ENCODE measurements around the gene SYT8.

The SYT8 gene

DNA sequence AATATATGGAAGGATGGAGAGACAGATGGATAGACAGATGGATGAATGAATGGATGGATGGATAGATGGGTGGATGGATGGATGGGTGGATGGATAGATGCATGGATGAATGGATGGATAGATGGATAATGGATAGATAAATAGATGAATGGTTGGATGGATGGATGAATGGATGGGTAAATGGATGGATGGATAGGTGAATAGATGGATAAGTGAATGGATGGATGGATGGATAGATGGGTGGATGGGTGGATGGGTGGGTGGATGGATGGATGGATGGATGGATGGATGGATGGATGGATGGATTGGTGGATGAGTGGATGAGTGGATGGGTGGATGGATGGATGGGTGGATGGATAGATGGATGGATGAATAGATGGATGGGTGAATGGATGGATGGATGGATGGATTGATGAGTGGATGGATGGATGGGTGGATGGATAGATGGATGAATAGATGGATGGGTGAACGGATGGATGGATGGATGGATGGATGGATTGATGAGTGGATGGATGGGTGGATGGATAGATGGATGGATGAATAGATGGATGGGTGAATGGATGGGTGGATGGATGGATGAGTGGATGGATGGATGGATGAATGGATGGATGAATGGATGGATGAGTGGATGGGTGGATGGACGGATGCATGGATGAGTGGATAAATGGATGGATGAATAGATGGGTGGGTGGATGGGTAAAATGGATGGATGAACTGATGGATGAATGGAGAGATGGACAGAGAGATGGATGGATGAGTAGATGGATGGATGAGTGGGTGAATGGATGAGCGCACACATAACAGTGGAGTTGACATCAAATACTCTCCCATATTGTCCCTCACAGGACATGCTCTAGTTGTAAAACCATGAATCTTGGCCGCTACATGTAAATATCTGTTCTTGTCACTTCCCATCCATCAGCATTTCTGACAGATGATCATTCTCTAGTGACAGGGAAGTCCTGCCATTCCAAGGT is 26.9 kb downstream of the SYT8 start:
- Histone ChIP-seq H3K4me1 (ENCODE audit: insufficient read depth, low read length) (peaks cover 12% of the 10 kb centered on the region; the same call in 1 of the 2 replicates), H3K9me3 (ENCODE audit: control insufficient read depth, insufficient read depth, low read length) (no peaks in the 10 kb centered on the region), H3K9ac (ENCODE audit: low read depth, low read length) (no peak overlapping the region), H3K36me3 (ENCODE audit: insufficient read depth, low read length) (no peaks in the 10 kb centered on the region)

DNA sequence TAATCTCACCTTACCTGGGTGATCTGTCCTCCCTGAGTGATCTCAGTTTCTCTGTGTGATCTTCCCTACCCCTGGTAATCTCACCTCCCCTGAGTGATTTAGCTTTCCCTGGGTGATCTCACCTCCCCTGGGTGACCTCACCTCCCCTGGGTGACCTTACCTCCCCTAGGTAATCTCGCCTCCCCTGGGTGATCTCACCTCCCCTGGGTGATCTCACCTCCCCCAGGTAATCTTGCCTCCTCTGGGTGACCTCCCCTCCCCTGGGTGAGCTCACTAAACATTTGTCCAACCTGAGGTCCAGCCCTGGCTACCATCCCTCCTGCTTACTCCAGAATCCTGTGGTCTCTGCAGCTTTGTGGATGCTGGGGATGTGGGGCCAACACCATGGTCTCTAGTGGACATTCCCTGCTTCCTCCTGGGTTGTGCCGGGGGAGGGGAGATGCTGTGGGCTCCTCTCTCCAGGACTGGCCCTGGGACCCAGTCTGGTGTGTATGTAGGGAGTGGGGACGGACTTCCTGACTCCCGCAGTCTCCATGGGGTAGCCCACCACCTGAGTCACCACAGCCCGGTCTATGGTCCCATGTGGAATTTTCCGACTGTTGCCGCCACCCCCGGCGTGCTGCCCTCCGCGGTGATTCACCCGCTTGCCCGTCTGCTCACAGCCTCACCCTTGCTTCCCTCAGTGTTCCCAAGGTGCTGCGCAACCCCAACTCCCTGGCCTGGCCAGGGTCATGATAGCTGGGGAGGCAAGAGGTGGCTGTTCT is 28.0 kb downstream of the SYT8 start:
- Histone ChIP-seq H3K4me1 (ENCODE audit: insufficient read depth, low read length) (peaks cover 12% of the 10 kb centered on the region; the same call in 1 of the 2 replicates), H3K9me3 (ENCODE audit: control insufficient read depth, insufficient read depth, low read length) (no peaks in the 10 kb centered on the region), H3K36me3 (ENCODE audit: insufficient read depth, low read length) (no peaks in the 10 kb centered on the region), H3K9ac (ENCODE audit: low read depth, low read length) (no peak overlapping the region)

DNA sequence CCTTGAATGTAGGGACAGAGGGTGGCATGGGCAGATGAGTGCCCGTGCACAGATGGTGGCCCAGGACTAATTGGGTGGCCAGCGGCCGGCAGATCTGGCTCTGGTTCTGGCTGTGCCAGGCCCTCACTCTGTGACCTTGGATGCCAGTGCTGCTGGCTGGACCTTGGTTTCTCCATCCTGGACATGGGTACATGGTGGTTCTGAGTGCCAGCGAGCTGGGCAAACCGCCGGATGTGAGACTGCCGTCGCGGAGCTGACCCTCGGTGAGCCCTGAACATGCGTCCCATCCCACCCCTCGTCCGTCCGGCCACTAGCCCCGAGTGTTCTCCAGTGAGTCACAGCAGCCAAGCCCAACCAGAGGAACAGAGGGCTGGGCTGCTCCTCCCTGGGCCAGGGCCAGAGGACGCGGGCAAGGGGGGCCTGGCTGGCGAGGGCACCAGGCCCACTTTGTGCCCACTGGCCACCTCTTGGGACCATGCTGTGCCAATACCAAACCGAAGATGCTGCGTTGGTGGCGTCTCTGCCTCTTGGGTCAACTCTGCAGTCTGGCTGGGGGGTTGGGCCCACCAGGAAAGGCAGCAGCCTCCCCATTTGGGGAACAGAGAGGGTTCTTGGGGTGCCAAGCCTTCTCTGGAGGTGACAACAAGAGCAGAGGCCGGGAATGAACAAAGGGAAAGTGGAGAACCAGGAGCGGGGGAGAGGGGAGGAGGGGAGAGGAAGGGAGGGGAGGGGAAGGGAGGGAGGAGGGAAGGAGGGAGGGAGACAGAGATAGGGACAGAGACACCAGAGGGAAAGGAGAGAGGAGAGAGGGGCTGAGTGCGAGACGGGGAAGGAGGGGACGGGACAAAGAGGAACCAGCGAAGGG is 28.8 kb downstream of the SYT8 start:
- no peaks in the 10 kb centered on the region for H3K36me3 ChIP-seq (ENCODE audit: insufficient read depth, low read length)
- H3K9ac ChIP-seq (ENCODE audit: low read depth, low read length): no peak overlapping the region
- no peaks in the 10 kb centered on the region for H3K9me3 ChIP-seq (ENCODE audit: control insufficient read depth, insufficient read depth, low read length)
- peaks cover 12% of the 10 kb centered on the region; the same call in 1 of the 2 replicates for H3K4me1 ChIP-seq (ENCODE audit: insufficient read depth, low read length)

DNA sequence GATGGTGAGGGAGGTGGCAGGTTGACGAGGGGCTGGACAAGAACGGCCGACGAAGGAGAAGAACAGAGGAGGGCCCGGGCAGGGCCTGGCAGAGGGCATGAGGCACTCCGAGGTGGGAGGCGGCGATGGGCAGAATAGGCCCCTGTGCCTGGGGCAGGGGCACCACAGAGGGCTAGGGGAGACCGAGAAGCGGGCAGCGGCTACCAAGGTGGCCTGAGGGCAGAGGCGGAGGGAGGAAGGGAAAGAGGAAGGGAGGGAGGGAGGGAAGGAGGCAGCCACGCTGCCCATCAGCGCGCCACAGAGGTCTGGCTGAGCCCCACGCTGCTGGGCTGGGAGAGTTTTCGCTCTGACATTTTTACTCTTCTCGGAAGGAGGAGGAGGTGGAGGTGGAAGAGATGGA is 29.4 kb downstream of the SYT8 start:
- H3K4me1 ChIP-seq (ENCODE audit: insufficient read depth, low read length): peaks cover 12% of the 10 kb centered on the region; the same call in 1 of the 2 replicates
- H3K36me3 ChIP-seq (ENCODE audit: insufficient read depth, low read length): no peaks in the 10 kb centered on the region
- no peaks in the 10 kb centered on the region for H3K9me3 ChIP-seq (ENCODE audit: control insufficient read depth, insufficient read depth, low read length)
- H3K9ac ChIP-seq (ENCODE audit: low read depth, low read length): no peak overlapping the region

DNA sequence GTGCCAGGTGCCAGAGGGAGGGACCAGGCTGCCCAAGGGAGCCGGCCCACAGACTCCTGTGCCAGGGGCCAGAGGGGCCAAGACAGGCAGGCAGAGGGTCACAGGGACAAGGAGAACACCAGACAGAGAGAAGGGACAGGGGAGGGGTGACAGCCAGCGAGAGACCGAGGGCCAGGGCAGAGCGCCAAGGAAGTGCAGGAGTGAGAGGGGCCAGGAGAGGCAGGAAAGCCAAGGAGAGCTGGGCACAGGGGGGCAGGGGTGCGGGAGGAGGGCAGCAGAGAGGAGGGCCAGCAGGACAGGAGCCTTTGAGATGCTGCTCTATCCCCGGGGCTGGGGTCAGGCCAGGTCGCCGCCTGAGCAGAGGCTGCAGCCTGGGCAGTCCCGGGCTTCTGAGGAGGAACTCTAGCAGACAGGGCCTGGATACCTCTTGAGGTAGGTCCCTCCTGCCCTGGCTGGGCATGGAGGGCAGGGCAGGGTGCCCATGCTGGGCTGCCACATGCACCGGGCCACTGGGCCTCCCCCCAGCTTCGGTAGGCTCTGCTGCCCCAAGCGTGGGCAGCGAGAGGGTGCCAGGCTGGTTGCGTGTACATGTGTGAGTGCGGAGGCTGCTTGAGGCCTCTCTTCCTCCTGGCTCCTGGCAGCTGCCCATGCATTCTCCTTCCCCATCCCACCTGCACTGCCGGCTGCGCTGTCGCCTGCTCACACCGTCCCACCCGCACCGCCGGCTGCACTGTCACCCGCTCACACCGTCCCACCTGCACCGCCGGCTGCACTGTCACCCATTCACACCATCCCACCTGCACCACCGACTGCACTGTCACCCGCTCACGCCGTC is 30.3 kb downstream of the SYT8 start:
- Histone ChIP-seq H3K36me3 (ENCODE audit: insufficient read depth, low read length) (no peaks in the 10 kb centered on the region), H3K9ac (ENCODE audit: low read depth, low read length) (no peak overlapping the region), H3K9me3 (ENCODE audit: control insufficient read depth, insufficient read depth, low read length) (no peaks in the 10 kb centered on the region), H3K4me1 (ENCODE audit: insufficient read depth, low read length) (peaks cover 12% of the 10 kb centered on the region; the same call in 1 of the 2 replicates)

DNA sequence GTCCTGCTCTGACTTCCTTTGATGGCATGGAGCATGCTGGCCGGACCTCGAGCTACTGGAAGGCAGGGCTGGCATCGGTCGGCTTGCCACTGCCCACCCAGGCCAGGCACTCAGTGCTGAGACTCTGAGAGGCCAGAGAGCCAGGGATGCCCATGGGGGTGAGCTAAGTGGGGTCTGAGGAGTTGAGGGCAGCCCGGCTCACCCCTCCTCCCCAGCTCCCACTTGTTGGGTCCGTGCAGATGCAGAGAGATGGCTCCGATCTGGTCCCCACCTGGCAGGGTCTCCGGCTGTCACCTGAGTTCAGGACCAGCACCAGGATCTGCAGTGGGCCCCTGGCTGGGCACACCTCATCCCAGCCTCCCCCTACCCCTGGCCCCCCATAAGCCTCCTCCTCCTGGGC is 31.4 kb downstream of the SYT8 start:
- peaks cover 12% of the 10 kb centered on the region; the same call in 1 of the 2 replicates for H3K4me1 ChIP-seq (ENCODE audit: insufficient read depth, low read length)
- no peak overlapping the region for H3K9ac ChIP-seq (ENCODE audit: low read depth, low read length)
- no peaks in the 10 kb centered on the region for H3K36me3 ChIP-seq (ENCODE audit: insufficient read depth, low read length)
- no peaks in the 10 kb centered on the region for H3K9me3 ChIP-seq (ENCODE audit: control insufficient read depth, insufficient read depth, low read length)

DNA sequence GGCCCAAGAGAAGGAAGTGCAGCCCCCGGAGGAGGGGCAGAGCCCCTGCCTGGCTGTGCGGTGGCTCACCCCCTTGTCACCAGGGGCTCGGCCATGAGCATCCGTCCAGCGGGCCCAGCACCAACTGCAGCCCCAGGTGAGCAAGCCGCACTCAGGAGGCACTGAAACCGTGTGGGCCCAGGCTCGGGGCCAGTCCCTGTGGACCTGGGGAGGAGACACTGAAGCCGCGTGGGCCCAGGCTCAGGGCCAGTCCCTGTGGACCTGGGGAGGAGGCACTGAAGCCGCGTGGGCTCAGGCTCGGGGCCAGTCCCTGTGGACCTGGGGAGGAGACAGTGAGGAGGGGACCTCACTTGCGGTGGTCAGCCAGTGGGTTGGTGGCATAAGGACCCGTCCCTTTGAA is 32.0 kb downstream of the SYT8 start:
- H3K4me1 ChIP-seq (ENCODE audit: insufficient read depth, low read length): peaks cover 12% of the 10 kb centered on the region; the same call in 1 of the 2 replicates
- no peaks in the 10 kb centered on the region for H3K9me3 ChIP-seq (ENCODE audit: control insufficient read depth, insufficient read depth, low read length)
- no peaks in the 10 kb centered on the region for H3K36me3 ChIP-seq (ENCODE audit: insufficient read depth, low read length)
- no peak overlapping the region for H3K9ac ChIP-seq (ENCODE audit: low read depth, low read length)

DNA sequence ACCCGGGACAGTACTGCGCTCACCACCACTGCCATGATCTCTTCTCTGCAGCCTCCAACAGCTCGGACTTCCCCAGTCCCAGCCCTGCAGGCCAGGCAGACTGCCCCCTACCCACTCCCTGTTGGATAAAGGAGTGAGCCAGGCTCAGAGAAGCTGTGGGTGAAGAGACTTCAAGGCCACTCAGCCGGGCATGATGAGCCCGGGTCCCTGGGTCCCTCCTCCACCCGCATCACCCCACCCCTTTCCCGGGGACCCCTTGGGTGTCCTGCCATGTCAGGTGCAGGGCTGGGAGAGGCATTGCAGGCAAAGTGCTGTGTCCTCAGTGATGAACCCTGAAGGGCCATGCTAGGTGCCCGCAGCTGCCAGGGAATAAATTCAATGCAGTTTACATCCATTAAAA is 32.6 kb downstream of the SYT8 start:
- no peak overlapping the region for H3K9ac ChIP-seq (ENCODE audit: low read depth, low read length)
- H3K4me1 ChIP-seq (ENCODE audit: insufficient read depth, low read length): peaks cover 12% of the 10 kb centered on the region; the same call in 1 of the 2 replicates
- no peaks in the 10 kb centered on the region for H3K9me3 ChIP-seq (ENCODE audit: control insufficient read depth, insufficient read depth, low read length)
- no peaks in the 10 kb centered on the region for H3K36me3 ChIP-seq (ENCODE audit: insufficient read depth, low read length)

DNA sequence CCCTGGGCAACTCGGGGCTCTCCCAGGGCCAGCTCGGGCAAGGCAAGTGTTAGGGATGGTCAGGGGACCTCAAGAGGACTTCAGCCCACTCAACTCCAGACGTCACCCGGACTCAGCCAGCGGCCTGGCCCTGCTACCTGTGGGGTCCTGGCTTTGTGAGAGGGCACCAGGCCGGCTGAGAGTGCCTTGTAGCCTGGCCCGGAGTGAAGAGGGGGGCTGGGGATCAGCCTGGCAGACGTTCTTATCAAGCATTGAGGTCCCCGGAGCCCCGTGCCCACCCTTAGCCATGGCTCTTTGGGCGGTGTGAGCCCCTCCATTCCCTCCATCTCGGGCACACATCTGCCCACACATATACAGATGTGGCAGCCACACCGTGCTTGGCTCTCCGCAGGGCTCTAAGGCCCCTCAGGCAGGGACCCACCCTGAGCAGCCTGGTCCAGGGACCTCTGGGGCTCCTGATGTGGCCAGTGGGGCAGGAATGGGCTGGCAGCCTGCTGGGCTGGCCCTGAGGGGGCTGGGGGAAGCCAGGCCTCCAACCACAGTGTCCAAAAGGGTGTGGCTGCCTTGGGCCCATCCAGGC is 33.4 kb downstream of the SYT8 start:
- H3K36me3 ChIP-seq (ENCODE audit: insufficient read depth, low read length): no peaks in the 10 kb centered on the region
- H3K9ac ChIP-seq (ENCODE audit: low read depth, low read length): no peak overlapping the region
- H3K4me1 ChIP-seq (ENCODE audit: insufficient read depth, low read length): peaks cover 11% of the 10 kb centered on the region; the same call in 1 of the 2 replicates
- no peaks in the 10 kb centered on the region for H3K9me3 ChIP-seq (ENCODE audit: control insufficient read depth, insufficient read depth, low read length)

DNA sequence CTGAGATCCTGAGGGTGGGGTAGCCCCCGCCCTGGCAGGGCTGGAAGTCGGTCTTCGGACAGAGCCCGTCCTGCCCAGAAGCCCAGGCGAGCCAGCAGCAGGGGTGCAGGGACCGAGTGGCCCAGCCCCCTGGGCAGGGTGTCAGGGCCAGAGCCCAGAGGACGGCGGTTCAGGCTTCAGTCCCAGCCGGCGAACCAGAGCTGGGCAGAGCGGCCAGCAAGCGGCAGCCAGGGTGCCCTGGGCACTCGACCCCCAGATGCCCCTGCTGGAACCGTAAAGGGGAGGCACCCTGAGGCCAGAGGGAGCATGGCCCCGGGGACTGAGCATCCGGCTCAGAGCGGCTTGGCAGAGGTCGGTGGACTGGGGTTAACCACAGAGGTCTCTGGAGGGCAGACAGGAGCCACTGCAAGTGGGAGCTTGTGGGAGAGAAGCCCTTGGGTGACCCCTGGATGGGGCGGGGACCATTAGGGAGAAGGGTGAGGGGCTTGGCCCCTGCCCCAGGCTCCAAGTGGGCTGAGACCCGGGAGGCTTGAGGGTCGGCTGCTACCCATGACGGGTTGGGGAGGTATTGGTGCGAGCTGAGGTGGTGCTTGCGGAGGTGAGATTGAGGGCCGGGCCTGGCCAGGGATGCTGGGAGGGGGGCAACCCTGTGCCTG is 34.0 kb downstream of the SYT8 start:
- H3K9me3 ChIP-seq (ENCODE audit: control insufficient read depth, insufficient read depth, low read length): no peaks in the 10 kb centered on the region
- no peaks in the 10 kb centered on the region for H3K36me3 ChIP-seq (ENCODE audit: insufficient read depth, low read length)
- no peak overlapping the region for H3K9ac ChIP-seq (ENCODE audit: low read depth, low read length)
- H3K4me1 ChIP-seq (ENCODE audit: insufficient read depth, low read length): peaks cover 7% of the 10 kb centered on the region; the same call in 1 of the 2 replicates

DNA sequence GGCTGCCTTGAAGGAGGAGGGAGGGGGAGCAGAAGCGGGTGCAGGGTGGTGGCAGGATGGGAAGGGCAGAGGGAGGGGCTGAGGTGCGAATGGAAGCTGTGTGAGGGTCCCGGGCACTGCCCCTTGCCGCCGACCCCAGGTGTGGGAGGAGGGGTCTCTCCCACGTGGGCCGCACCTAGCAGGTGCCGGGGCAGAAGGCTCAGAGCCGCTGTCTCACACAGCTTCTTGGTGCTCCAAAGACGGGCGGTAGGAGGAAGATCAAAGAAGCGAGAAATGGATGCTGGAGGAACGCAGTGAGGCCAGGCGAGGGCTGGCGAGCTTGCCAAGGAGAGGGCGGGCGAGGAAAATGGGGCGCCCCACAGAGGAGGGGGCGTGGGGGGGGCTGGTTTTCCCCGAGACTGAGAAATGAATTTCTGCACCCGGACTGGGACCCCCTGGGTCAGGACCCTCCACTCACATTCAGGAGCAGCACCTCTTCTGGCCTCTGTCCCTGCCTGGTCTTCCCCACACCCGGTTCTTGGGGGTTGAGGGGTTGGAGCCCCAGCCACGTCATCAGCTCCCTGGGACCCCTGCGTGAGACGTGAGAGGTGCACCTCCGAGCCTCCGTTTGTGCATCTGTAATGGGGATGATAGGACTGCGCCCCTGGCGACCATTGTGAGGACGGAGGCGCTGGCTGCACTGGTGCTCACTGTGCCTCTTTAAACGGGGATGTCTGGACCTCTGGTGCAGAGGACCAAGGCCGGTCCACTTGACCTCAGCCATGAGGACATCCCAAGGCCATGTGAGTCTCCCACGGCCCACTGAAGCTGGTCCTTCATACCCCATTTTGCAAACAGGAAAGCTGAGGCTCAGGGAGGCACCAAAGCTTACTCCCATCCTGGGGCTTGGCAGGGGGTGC is 34.9 kb downstream of the SYT8 start:
- no peaks in the 10 kb centered on the region for H3K36me3 ChIP-seq (ENCODE audit: insufficient read depth, low read length)
- H3K4me1 ChIP-seq (ENCODE audit: insufficient read depth, low read length): no peaks in the 10 kb centered on the region; the same call in 1 of the 2 replicates
- H3K9me3 ChIP-seq (ENCODE audit: control insufficient read depth, insufficient read depth, low read length): no peaks in the 10 kb centered on the region

DNA sequence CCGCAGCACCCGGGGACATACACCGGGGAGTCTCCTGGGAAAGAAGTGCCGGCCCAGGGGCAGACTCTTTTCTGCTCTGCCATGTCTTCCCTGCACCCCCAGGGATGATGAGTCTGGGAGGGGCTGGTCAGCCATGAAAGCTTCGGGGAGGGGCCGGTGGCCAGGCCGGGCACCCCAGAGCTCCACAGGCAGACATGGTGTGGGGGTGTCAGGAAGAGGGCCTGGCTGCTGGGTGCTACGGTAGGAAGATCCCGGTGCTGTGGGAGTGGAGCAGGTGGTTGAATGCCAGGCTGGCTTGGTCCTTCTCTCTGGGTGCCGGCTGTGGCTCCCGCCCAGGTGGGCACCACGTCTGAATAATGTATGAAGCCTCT is 35.5 kb downstream of the SYT8 start:
- Histone ChIP-seq H3K9me3 (ENCODE audit: control insufficient read depth, insufficient read depth, low read length) (no peaks in the 10 kb centered on the region), H3K36me3 (ENCODE audit: insufficient read depth, low read length) (no peaks in the 10 kb centered on the region), H3K9ac (ENCODE audit: low read depth, low read length) (no peak overlapping the region), H3K4me1 (ENCODE audit: insufficient read depth, low read length) (peaks cover 3% of the 10 kb centered on the region; the same call in 1 of the 2 replicates)

More for the DNA sequence above, 34.9 kb downstream of the SYT8 start:
- no peak overlapping the region for H3K9ac ChIP-seq (ENCODE audit: low read depth, low read length)
